ENCODE measurements around the gene KIF23. TPM values are rescaled to one million over a fixed set of nuclear protein-coding genes. Genes with fewer than 3 reads are reported as not detected.

The KIF23 gene
- total and polyA plus RNA-seq, 12 donors, result 1.3 to 22.3 (median 2.4) TPM

GRCh38 chr15:69484837-69485236 lies 70.7 kb downstream of the KIF23 start:
- no peak overlapping the region for H3K27ac ChIP-seq
- intact Hi-C loops (cut with DNase I), result no loop called here

GRCh38 chr15:69486481-69487110 lies 72.4 kb downstream of the KIF23 start:
- peak in 1 of 7 donors; percentile 11 for DNase-seq
- 83 to 92% (median 88%) methylated on average over 2 to 3 of the region's 3 CpGs for WGBS, 4 donors
- intact Hi-C loops (cut with DNase I), result no loop called here
- Histone ChIP-seq H3K4me3 (no peak overlapping the region), H3K27ac (no peak overlapping the region), H3K9me3 (replicated peaks in 1 of 3) (no peaks in the 10 kb centered on the region), H3K36me3 (replicated peaks in 1 of 2) (no peaks in the 10 kb centered on the region), H3K4me1 (replicated peaks in 1 of 2) (no peaks in the 10 kb centered on the region), H3K27me3 (no peaks in the 10 kb centered on the region)
- TF ChIP-seq POLR2A (IDR thresholded peaks at IDR 0.05), result no peak
- TF ChIP-seq CTCF (IDR thresholded peaks at IDR 0.05), result no peak

More at GRCh38 chr15:69484837-69485236, 70.7 kb downstream of the KIF23 start:
- peak in 1 of 7 donors; percentile 13 for DNase-seq
- Histone ChIP-seq H3K27me3 (no peaks in the 10 kb centered on the region), H3K36me3 (replicated peaks in 1 of 2) (no peaks in the 10 kb centered on the region), H3K9me3 (replicated peaks in 1 of 3) (no peaks in the 10 kb centered on the region), H3K4me3 (no peak overlapping the region), H3K4me1 (replicated peaks in 1 of 2) (no peaks in the 10 kb centered on the region)
- WGBS, 4 donors, result 62 to 66% (median 63%) methylated on average over 2 to 6 of the region's 6 CpGs
- TF ChIP-seq POLR2A (IDR thresholded peaks at IDR 0.05) (no peak), CTCF (IDR thresholded peaks at IDR 0.05) (no peak)

GRCh38 chr15:69489073-69489571 lies 75.0 kb downstream of the KIF23 start:
- H3K4me3 ChIP-seq, result no peak overlapping the region
- no peaks in the 10 kb centered on the region for H3K36me3 ChIP-seq (replicated peaks in 1 of 2)
- no peaks in the 10 kb centered on the region for H3K4me1 ChIP-seq (replicated peaks in 1 of 2)
- intact Hi-C loops (cut with DNase I), result no loop called here
- peak in 1 of 7 donors; percentile 37 for DNase-seq
- H3K27ac ChIP-seq, result peak overlapping the region in 1 of 5 donors; percentile 33
- no peaks in the 10 kb centered on the region for H3K27me3 ChIP-seq
- H3K9me3 ChIP-seq (replicated peaks in 1 of 3), result no peaks in the 10 kb centered on the region
- 67 to 85% (median 70%) methylated on average over 3 of the region's 3 CpGs for WGBS, 4 donors
- TF ChIP-seq POLR2A (IDR thresholded peaks at IDR 0.05) (no peak), CTCF (IDR thresholded peaks at IDR 0.05) (no peak)

GRCh38 chr15:69490356-69491037 lies 76.3 kb downstream of the KIF23 start:
- no peak for TF ChIP-seq POLR2A (IDR thresholded peaks at IDR 0.05)
- no peak for TF ChIP-seq CTCF (IDR thresholded peaks at IDR 0.05)
- no peak overlapping the region for H3K27ac ChIP-seq

More at GRCh38 chr15:69490356-69491037, 76.3 kb downstream of the KIF23 start:
- Histone ChIP-seq H3K27me3 (no peaks in the 10 kb centered on the region), H3K4me1 (replicated peaks in 1 of 2) (no peaks in the 10 kb centered on the region), H3K36me3 (replicated peaks in 1 of 2) (no peaks in the 10 kb centered on the region), H3K4me3 (no peak overlapping the region), H3K9me3 (replicated peaks in 1 of 3) (no peaks in the 10 kb centered on the region)
- 71 to 75% (median 74%) methylated on average over 9 to 11 of the region's 11 CpGs for WGBS, 4 donors
- intact Hi-C loops (cut with DNase I), result no loop called here
- DNase-seq, result no peak
